ENCODE measurements around the gene TPRG1L.

DNA sequence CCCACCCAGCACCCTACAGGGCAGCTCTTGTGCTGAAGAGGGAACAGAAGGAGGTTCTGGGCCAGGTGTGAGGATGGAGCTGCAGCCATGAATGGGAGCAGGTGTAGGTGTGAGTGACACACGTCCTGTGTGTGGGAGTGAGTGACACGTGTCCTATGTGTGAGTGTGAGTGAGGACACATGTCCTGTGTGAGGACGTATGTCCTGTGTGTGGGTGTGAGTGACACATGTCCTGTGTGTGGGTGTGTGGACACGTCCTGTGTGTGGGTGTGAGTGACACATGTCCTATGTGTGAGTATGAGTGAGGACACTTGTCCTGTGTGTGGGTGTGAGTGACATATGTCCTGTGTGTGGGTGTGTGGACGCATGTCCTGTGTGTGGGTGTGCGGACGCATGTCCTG is 39.9 kb upstream of the TPRG1L start:
- TF ChIP-seq, protein P1, sequence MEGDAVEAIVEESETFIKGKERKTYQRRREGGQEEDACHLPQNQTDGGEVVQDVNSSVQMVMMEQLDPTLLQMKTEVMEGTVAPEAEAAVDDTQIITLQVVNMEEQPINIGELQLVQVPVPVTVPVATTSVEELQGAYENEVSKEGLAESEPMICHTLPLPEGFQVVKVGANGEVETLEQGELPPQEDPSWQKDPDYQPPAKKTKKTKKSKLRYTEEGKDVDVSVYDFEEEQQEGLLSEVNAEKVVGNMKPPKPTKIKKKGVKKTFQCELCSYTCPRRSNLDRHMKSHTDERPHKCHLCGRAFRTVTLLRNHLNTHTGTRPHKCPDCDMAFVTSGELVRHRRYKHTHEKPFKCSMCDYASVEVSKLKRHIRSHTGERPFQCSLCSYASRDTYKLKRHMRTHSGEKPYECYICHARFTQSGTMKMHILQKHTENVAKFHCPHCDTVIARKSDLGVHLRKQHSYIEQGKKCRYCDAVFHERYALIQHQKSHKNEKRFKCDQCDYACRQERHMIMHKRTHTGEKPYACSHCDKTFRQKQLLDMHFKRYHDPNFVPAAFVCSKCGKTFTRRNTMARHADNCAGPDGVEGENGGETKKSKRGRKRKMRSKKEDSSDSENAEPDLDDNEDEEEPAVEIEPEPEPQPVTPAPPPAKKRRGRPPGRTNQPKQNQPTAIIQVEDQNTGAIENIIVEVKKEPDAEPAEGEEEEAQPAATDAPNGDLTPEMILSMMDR (IDR thresholded peaks at IDR 0.05 in 8 of 11, conservative IDR thresholded peaks at IDR 0.05 in 3 of 11): no peak
- TF ChIP-seq POLR2A (IDR thresholded peaks at IDR 0.05): no peak

Measured in spleen (tissue), 7 donors.